Amniotic stem cell (primary cell): ENCODE data around the gene CD6.

ENCODE experiments used
- DNase-seq: peaks from one replicate; lab custom pipeline; 2025; lab: John Stamatoyannopoulos, UW

The CD6 gene

GRCh38 chr11:60934790-60935605 is 36.5 kb upstream of the CD6 start:
- no peak for DNase-seq

GRCh38 chr11:60935676-60936442 is 35.6 kb upstream of the CD6 start:
- DNase-seq, result no peak

- no peak for DNase-seq
Observed at GRCh38 chr11:60936467-60937143, 34.9 kb upstream of the CD6 start.

GRCh38 chr11:60937144-60937527 is 34.3 kb upstream of the CD6 start:
- DNase-seq, result no peak

- no peak for DNase-seq
Observed at GRCh38 chr11:60937811-60938210, 33.7 kb upstream of the CD6 start.

GRCh38 chr11:60938500-60938899 is 33.0 kb upstream of the CD6 start:
- no peak for DNase-seq

GRCh38 chr11:60939301-60939700 is 32.2 kb upstream of the CD6 start:
- no peak for DNase-seq

- DNase-seq, result no peak
Observed at GRCh38 chr11:60939855-60940254, 31.6 kb upstream of the CD6 start.

GRCh38 chr11:60941371-60942119 is 29.9 kb upstream of the CD6 start:
- no peak for DNase-seq

GRCh38 chr11:60942219-60942618 is 29.3 kb upstream of the CD6 start:
- no peak for DNase-seq

- no peak for DNase-seq
Observed at GRCh38 chr11:60942970-60943565, 28.4 kb upstream of the CD6 start.

GRCh38 chr11:60944490-60945294 is 26.8 kb upstream of the CD6 start:
- no peak for DNase-seq

- DNase-seq, result no peak
Observed at GRCh38 chr11:60945295-60945667, 26.2 kb upstream of the CD6 start.

- DNase-seq, result no peak
Observed at GRCh38 chr11:60946601-60947264, 24.7 kb upstream of the CD6 start.

GRCh38 chr11:60947700-60948099 is 23.8 kb upstream of the CD6 start:
- DNase-seq, result no peak

- DNase-seq, result no peak
Observed at GRCh38 chr11:60948250-60948649, 23.2 kb upstream of the CD6 start.

GRCh38 chr11:60950024-60950423 is 21.5 kb upstream of the CD6 start:
- no peak for DNase-seq

- DNase-seq, result no peak
Observed at GRCh38 chr11:60950933-60951605, 20.4 kb upstream of the CD6 start.

GRCh38 chr11:60951606-60951903 is 19.9 kb upstream of the CD6 start:
- no peak for DNase-seq
